NCI-H2081 treated with DMSO at 0.1 percent for 48 hours (cell line): ENCODE results near the gene NPPB.
A peak's percentile ranks its signal among the peaks of the same experiment; 100 is the strongest.

Experiments
- DNase-seq: peaks from one replicate; lab custom pipeline; 2025; lab: John Stamatoyannopoulos, UW

The NPPB gene

GRCh38 chr1:11833497-11833896 lies 25.2 kb downstream of the NPPB start:
- DNase-seq, result no peak

GRCh38 chr1:11831945-11832725 lies 26.6 kb downstream of the NPPB start:
- DNase-seq, result peak; percentile 71

GRCh38 chr1:11828511-11828910 lies 30.2 kb downstream of the NPPB start:
- no peak for DNase-seq

GRCh38 chr1:11826946-11827345 lies 31.8 kb downstream of the NPPB start:
- DNase-seq, result no peak

- no peak for DNase-seq
These were observed 33.6 kb downstream of the NPPB start for GRCh38 chr1:11825131-11825530.

- DNase-seq, result no peak
These were observed 35.2 kb downstream of the NPPB start for GRCh38 chr1:11823366-11824137.

GRCh38 chr1:11822091-11822490 lies 36.7 kb downstream of the NPPB start:
- no peak for DNase-seq

GRCh38 chr1:11817192-11817591 lies 41.6 kb downstream of the NPPB start:
- no peak for DNase-seq

GRCh38 chr1:11813021-11813420 lies 45.7 kb downstream of the NPPB start:
- no peak for DNase-seq
